Activated CD4-positive, alpha-beta T cell treated with anti-CD3 and anti-CD28 coated beads for 36 hours (primary cell): ENCODE data around the gene SNAP91. TPM values are rescaled to one million over a fixed set of nuclear protein-coding genes. Genes with fewer than 3 reads are reported as not detected.
A peak's percentile ranks its signal among the peaks of the same experiment; 100 is the strongest.
"Not testable (repeated sequence)": the region's sequence is repeated elsewhere in the genome, so short reads cannot be mapped to it uniquely, and the experiment has no call there.

Source experiments
- ATAC-seq: fragments of 200-7000 bp; cut with Tn5 transposase; one replicate; pipeline ENCODE4 v1.10.0; 2021; ENCODE audit warnings: mild to moderate bottlenecking, moderate library complexity
- CTCF ChIA-PET: fragments of 350-600 bp; sonication (Branson Sonifier 250); formaldehyde crosslinking; loops from one replicate; lab custom pipeline; 2021; ENCODE audit warnings: antibody characterized with exemption; lab: Charles Lee
- POLR2A ChIA-PET: fragments of 350-600 bp; sonication (Branson Sonifier 250); formaldehyde crosslinking; loops from one replicate; lab custom pipeline; 2021; ENCODE audit warnings: antibody characterized with exemption, inconsistent platforms; lab: Charles Lee
- DNase-seq: peaks from one replicate; pipeline ENCODE4 v3.0.0-alpha.2; 2020
- H3K27ac Mint-ChIP-seq: one replicate; pipeline ENCODE4 v1.8.0; 2021; ENCODE audit warnings: mixed read lengths
- H3K27me3 Mint-ChIP-seq: one replicate; pipeline ENCODE4 v1.8.0; 2021; ENCODE audit warnings: mixed read lengths
- H3K36me3 Mint-ChIP-seq: one replicate; pipeline ENCODE4 v1.8.0; 2021; ENCODE audit warnings: low read depth, mixed read lengths
- H3K4me1 Mint-ChIP-seq: one replicate; pipeline ENCODE4 v1.8.0; 2021; ENCODE audit warnings: mixed read lengths
- H3K4me3 Mint-ChIP-seq: one replicate; pipeline ENCODE4 v1.8.0; 2021; ENCODE audit warnings: mild to moderate bottlenecking, moderate library complexity, mixed read lengths
- H3K9me3 Mint-ChIP-seq: one replicate; pipeline ENCODE4 v1.8.0; 2021; ENCODE audit warnings: low read depth, mixed read lengths
- intact Hi-C, 2 experiments: fragments of 100-400 bp; cut with DNase I in 1 of 2; cut with micrococcal nuclease in 1 of 2; formaldehyde crosslinking; loops; one replicate each; pipeline versions ENCODE4 v1.14.2 to v1.15.1; 2022 to 2024; cut with DNase I, micrococcal nuclease
- total RNA-seq, 2 experiments: library from RNA; stranded (reverse); gene quantifications; one replicate each; pipeline ENCODE4 v1.2.3, GENCODE V29; 2021

SNAP91 gene, protein sequence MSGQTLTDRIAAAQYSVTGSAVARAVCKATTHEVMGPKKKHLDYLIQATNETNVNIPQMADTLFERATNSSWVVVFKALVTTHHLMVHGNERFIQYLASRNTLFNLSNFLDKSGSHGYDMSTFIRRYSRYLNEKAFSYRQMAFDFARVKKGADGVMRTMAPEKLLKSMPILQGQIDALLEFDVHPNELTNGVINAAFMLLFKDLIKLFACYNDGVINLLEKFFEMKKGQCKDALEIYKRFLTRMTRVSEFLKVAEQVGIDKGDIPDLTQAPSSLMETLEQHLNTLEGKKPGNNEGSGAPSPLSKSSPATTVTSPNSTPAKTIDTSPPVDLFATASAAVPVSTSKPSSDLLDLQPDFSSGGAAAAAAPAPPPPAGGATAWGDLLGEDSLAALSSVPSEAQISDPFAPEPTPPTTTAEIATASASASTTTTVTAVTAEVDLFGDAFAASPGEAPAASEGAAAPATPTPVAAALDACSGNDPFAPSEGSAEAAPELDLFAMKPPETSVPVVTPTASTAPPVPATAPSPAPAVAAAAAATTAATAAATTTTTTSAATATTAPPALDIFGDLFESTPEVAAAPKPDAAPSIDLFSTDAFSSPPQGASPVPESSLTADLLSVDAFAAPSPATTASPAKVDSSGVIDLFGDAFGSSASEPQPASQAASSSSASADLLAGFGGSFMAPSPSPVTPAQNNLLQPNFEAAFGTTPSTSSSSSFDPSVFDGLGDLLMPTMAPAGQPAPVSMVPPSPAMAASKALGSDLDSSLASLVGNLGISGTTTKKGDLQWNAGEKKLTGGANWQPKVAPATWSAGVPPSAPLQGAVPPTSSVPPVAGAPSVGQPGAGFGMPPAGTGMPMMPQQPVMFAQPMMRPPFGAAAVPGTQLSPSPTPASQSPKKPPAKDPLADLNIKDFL
- not detected for total RNA-seq

- peaks cover 33% of the 10 kb centered on the region for H3K27me3 Mint-ChIP-seq
- DNase-seq = peak; percentile 32
These were observed at the start of gene SNAP91 for GRCh38 chr6:83708970-83709747. TSS of gene SNAP91 (minus strand) at chr6:83709101. CDS start at chr6:83707927, 1,174 bp downstream.

GRCh38 chr6:83758533-83758932 lies 49.6 kb upstream of the SNAP91 start:
- Mint-ChIP-seq H3K4me1 (no peaks in the 10 kb centered on the region), H3K9me3 (peaks cover 13% of the 10 kb centered on the region), H3K27me3 (no peaks in the 10 kb centered on the region), H3K27ac (no peak overlapping the region), H3K36me3 (no peaks in the 10 kb centered on the region), H3K4me3 (no peak overlapping the region)
- DNase-seq (no peak), ATAC-seq (no peak)
- POLR2A ChIA-PET = no interaction called here
- intact Hi-C loops = no loop called here
- CTCF ChIA-PET = no interaction called here

More at GRCh38 chr6:83708970-83709747, at the start of gene SNAP91:
- Mint-ChIP-seq H3K4me1 (peaks cover 2% of the 10 kb centered on the region), H3K27ac (no peak within 1 kb of the TSS), H3K4me3 (no peak within 1 kb of the TSS), H3K9me3 (no peaks in the 10 kb centered on the region), H3K36me3 (no peaks in the 10 kb centered on the region)
- no peak for ATAC-seq
- POLR2A ChIA-PET = interaction anchor here (0.5 kb wide), 1 partner anchor 87 kb away, joined by 5 read pairs; no protein-coding TSS in a partner anchor
- intact Hi-C loops = loop anchor here in 1 of 2 experiments (10.0 kb wide), 1 partner anchor 1056 kb away; the partner anchor contains the start of gene TBX18
- CTCF ChIA-PET = interaction anchor here (0.7 kb wide), 1 partner anchor 21 kb away, joined by 3 read pairs; no protein-coding TSS in a partner anchor

- intact Hi-C loops = no loop called here
- CTCF ChIA-PET = no interaction called here
- Mint-ChIP-seq H3K36me3 (no peaks in the 10 kb centered on the region), H3K27ac (no peak overlapping the region), H3K9me3 (peaks cover 13% of the 10 kb centered on the region), H3K27me3 (no peaks in the 10 kb centered on the region), H3K4me1 (no peaks in the 10 kb centered on the region), H3K4me3 (no peak overlapping the region)
- POLR2A ChIA-PET = no interaction called here
- ATAC-seq = no peak
- DNase-seq = no peak
These were observed 48.1 kb upstream of the SNAP91 start for GRCh38 chr6:83757021-83757420.

GRCh38 chr6:83756565-83756964 lies 47.7 kb upstream of the SNAP91 start:
- Mint-ChIP-seq H3K36me3 (no peaks in the 10 kb centered on the region), H3K4me1 (no peaks in the 10 kb centered on the region), H3K9me3 (peaks cover 13% of the 10 kb centered on the region), H3K27me3 (no peaks in the 10 kb centered on the region), H3K27ac (no peak overlapping the region), H3K4me3 (no peak overlapping the region)
- ATAC-seq = no peak
- CTCF ChIA-PET = no interaction called here
- no peak for DNase-seq
- POLR2A ChIA-PET = no interaction called here
- intact Hi-C loops = no loop called here

GRCh38 chr6:83752375-83752774 lies 43.5 kb upstream of the SNAP91 start:
- CTCF ChIA-PET, ATAC-seq, DNase-seq, intact Hi-C loops, H3K27me3 Mint-ChIP-seq, H3K4me3 Mint-ChIP-seq, POLR2A ChIA-PET, H3K4me1 Mint-ChIP-seq, H3K36me3 Mint-ChIP-seq, H3K27ac Mint-ChIP-seq: not testable (repeated sequence)
- H3K9me3 Mint-ChIP-seq = peaks cover 10% of the 10 kb centered on the region

DNA sequence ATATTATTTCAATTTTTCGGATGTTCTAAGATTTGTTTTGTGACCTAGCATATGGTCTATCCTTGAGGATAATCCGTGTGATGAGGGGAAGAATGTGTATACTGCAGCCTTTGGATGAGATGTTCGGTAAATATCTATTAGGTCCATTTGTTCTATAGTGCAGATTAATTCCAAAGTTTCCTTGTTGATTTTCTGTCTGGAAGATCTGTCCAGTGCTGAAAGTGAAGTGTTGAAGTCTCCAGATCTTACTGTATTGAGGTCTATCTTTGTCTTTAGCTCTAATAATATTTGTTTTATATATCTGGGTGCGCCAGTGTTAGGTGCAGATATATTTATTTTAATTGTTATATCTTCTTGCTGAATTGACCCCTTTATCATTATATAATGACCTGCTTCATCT lies 32.2 kb upstream of the SNAP91 start:
- DNase-seq = no peak
- CTCF ChIA-PET = no interaction called here
- ATAC-seq = no peak
- no peak overlapping the region for H3K27ac Mint-ChIP-seq
- POLR2A ChIA-PET = no interaction called here
- H3K36me3 Mint-ChIP-seq = no peaks in the 10 kb centered on the region
- H3K9me3 Mint-ChIP-seq = peaks cover 4% of the 10 kb centered on the region
- H3K27me3 Mint-ChIP-seq = peaks cover 6% of the 10 kb centered on the region
- no peak overlapping the region for H3K4me3 Mint-ChIP-seq
- H3K4me1 Mint-ChIP-seq = no peaks in the 10 kb centered on the region
- intact Hi-C loops = no loop called here

DNA sequence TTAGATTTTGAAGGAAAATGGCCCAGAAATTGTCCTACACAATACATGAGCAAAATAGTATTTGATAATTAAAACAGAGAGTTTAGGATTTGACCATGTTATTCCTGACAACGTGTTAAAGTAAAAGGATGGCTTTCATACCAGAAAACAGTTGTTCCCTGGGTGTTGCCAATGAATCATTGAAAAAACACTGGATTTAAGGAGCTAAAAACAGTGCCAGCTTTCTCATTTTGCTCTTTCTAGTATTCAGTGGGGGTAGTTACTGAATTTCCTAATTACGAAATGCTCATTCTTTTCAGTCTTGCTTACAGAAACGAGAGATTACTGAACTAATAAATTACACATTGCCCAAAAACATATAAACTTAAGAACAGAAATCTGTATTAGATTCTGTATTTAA lies 26.6 kb upstream of the SNAP91 start:
- peaks cover 4% of the 10 kb centered on the region for H3K9me3 Mint-ChIP-seq
- CTCF ChIA-PET = no interaction called here

DNA sequence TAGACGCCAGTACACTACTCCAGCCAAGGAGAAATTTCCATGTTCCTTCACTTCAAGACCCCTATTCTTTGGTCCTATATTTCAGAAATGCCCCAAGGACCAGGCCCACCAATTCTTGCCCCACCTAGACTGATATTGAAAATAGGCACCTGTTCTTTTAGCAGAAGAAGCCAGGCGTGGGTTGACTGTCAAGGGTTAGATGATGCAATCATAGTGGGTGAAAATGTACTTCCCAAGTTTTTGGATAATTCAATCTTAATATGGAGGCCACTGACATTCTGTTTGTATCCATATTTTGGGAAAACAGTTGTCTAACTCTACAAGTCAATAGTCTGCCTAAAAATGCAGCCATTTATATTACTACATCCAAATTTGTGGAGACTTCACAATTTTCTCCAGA lies 21.0 kb upstream of the SNAP91 start:
- ATAC-seq (no peak), DNase-seq (no peak)
- ChIA-PET CTCF (no interaction called here), POLR2A (no interaction called here)
- intact Hi-C loops = no loop called here
- no peak overlapping the region for H3K27ac Mint-ChIP-seq
- no peak overlapping the region for H3K4me3 Mint-ChIP-seq
- no peaks in the 10 kb centered on the region for H3K4me1 Mint-ChIP-seq
- H3K9me3 Mint-ChIP-seq = peaks cover 2% of the 10 kb centered on the region
- no peaks in the 10 kb centered on the region for H3K27me3 Mint-ChIP-seq
- no peaks in the 10 kb centered on the region for H3K36me3 Mint-ChIP-seq

More for the DNA sequence above, 26.6 kb upstream of the SNAP91 start:
- DNase-seq (no peak), ATAC-seq (no peak)
- no peaks in the 10 kb centered on the region for H3K36me3 Mint-ChIP-seq
- H3K27me3 Mint-ChIP-seq = no peaks in the 10 kb centered on the region
- intact Hi-C loops = no loop called here
- H3K27ac Mint-ChIP-seq = no peak overlapping the region
- H3K4me1 Mint-ChIP-seq = no peaks in the 10 kb centered on the region
- POLR2A ChIA-PET = no interaction called here
- H3K4me3 Mint-ChIP-seq = no peak overlapping the region

DNA sequence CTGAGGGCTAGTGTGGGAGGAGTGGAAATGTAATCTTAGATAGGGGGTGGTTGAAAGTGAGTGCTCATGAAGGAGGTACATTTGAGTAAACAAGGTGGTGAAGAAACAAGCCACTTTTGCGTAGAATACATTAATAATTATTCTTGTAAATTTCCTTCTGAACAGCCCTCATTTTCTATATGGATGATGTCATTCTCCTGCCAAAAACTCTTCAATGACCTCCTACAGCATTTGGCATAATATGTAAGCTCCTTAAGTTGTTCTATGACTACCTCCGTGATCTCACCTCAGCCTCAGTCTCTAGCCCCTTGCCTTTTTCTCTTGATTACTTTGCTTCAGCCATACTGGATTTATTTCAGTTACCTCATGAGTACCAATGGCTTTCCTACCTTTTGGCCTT lies 14.0 kb upstream of the SNAP91 start:
- Mint-ChIP-seq H3K36me3 (no peaks in the 10 kb centered on the region), H3K27ac (no peak overlapping the region), H3K4me1 (no peaks in the 10 kb centered on the region), H3K27me3 (peaks cover 1% of the 10 kb centered on the region), H3K4me3 (no peak overlapping the region), H3K9me3 (no peaks in the 10 kb centered on the region)
- ATAC-seq (no peak), DNase-seq (no peak)
- intact Hi-C loops = no loop called here
- ChIA-PET POLR2A (no interaction called here), CTCF (no interaction called here)

GRCh38 chr6:83717809-83718208 lies 8.9 kb upstream of the SNAP91 start:
- H3K4me3 Mint-ChIP-seq = no peak overlapping the region
- no peak for DNase-seq
- intact Hi-C loops = no loop called here
- H3K27me3 Mint-ChIP-seq = no peaks in the 10 kb centered on the region
- H3K4me1 Mint-ChIP-seq = no peaks in the 10 kb centered on the region
- H3K27ac Mint-ChIP-seq = no peak overlapping the region
- ChIA-PET CTCF (no interaction called here), POLR2A (no interaction called here)
- no peak for ATAC-seq
- H3K36me3 Mint-ChIP-seq = no peaks in the 10 kb centered on the region
- H3K9me3 Mint-ChIP-seq = no peaks in the 10 kb centered on the region

- ATAC-seq (no peak), DNase-seq (no peak)
- H3K9me3 Mint-ChIP-seq = no peaks in the 10 kb centered on the region
- H3K27ac Mint-ChIP-seq = no peak overlapping the region
- H3K27me3 Mint-ChIP-seq = peaks cover 24% of the 10 kb centered on the region
- H3K4me1 Mint-ChIP-seq = peaks cover 2% of the 10 kb centered on the region
- H3K4me3 Mint-ChIP-seq = no peak overlapping the region
- POLR2A ChIA-PET = no interaction called here
- H3K36me3 Mint-ChIP-seq = no peaks in the 10 kb centered on the region
- CTCF ChIA-PET = no interaction called here
- intact Hi-C loops = no loop called here
These were observed 3.1 kb upstream of the SNAP91 start for GRCh38 chr6:83711958-83712357.
